ENCODE data around the gene LTBP1. TPM values are rescaled to one million over a fixed set of nuclear protein-coding genes. Genes with fewer than 3 reads are reported as not detected.

LTBP1 gene
- total RNA-seq, 1 experiment from 2014 or later: 119 TPM

GRCh38 chr2:32926708-32927084 is 20.1 kb upstream of the LTBP1 start:
- no peak overlapping the region for H3K4me3 Mint-ChIP-seq (ENCODE audit: unreplicated experiment)
- ChIA-PET POLR2A (no interaction called here), CTCF (interaction anchor here (0.6 to 0.7 kb wide), 2 partner anchors 105 to 108 kb away, joined by 3 read pairs; no protein-coding TSS in a partner anchor)
- H3K27me3 Mint-ChIP-seq (ENCODE audit: insufficient read depth, unreplicated experiment): peaks cover 16% of the 10 kb centered on the region
- no peak for DNase-seq (ENCODE audit: unreplicated experiment)
- H3K9me3 Mint-ChIP-seq (ENCODE audit: unreplicated experiment): peaks cover 7% of the 10 kb centered on the region
- H3K36me3 Mint-ChIP-seq (ENCODE audit: insufficient read depth, unreplicated experiment): no peaks in the 10 kb centered on the region
- no peaks in the 10 kb centered on the region for H3K4me1 Mint-ChIP-seq (ENCODE audit: insufficient read depth, unreplicated experiment)
- TF ChIP-seq, protein P1, sequence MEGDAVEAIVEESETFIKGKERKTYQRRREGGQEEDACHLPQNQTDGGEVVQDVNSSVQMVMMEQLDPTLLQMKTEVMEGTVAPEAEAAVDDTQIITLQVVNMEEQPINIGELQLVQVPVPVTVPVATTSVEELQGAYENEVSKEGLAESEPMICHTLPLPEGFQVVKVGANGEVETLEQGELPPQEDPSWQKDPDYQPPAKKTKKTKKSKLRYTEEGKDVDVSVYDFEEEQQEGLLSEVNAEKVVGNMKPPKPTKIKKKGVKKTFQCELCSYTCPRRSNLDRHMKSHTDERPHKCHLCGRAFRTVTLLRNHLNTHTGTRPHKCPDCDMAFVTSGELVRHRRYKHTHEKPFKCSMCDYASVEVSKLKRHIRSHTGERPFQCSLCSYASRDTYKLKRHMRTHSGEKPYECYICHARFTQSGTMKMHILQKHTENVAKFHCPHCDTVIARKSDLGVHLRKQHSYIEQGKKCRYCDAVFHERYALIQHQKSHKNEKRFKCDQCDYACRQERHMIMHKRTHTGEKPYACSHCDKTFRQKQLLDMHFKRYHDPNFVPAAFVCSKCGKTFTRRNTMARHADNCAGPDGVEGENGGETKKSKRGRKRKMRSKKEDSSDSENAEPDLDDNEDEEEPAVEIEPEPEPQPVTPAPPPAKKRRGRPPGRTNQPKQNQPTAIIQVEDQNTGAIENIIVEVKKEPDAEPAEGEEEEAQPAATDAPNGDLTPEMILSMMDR (IDR thresholded peaks at IDR 0.05; ENCODE audit: unreplicated experiment): no peak
- no TSS peak for BruUV-seq (replicated peaks)
- no peak overlapping the region for H3K27ac Mint-ChIP-seq (ENCODE audit: low read depth, unreplicated experiment)
- intact Hi-C loops (cut with micrococcal nuclease): no loop called here

GRCh38 chr2:32930436-32930835 is 16.3 kb upstream of the LTBP1 start:
- peaks cover 7% of the 10 kb centered on the region for H3K9me3 Mint-ChIP-seq (ENCODE audit: unreplicated experiment)

GRCh38 chr2:32931519-32931918 is 15.2 kb upstream of the LTBP1 start:
- Mint-ChIP-seq H3K4me3 (ENCODE audit: unreplicated experiment) (no peak overlapping the region), H3K27ac (ENCODE audit: low read depth, unreplicated experiment) (no peak overlapping the region), H3K9me3 (ENCODE audit: unreplicated experiment) (peaks cover 7% of the 10 kb centered on the region), H3K36me3 (ENCODE audit: insufficient read depth, unreplicated experiment) (no peaks in the 10 kb centered on the region), H3K27me3 (ENCODE audit: insufficient read depth, unreplicated experiment) (peaks cover 16% of the 10 kb centered on the region), H3K4me1 (ENCODE audit: insufficient read depth, unreplicated experiment) (no peaks in the 10 kb centered on the region)
- ChIA-PET CTCF (no interaction called here), POLR2A (interaction anchor here (0.7 kb wide), 1 partner anchor 50 kb away, joined by 3 read pairs; no protein-coding TSS in a partner anchor)
- no peak for DNase-seq (ENCODE audit: unreplicated experiment)
- no TSS peak for BruUV-seq (replicated peaks)
- intact Hi-C loops (cut with micrococcal nuclease): no loop called here
- TF ChIP-seq, protein P1 (IDR thresholded peaks at IDR 0.05; ENCODE audit: unreplicated experiment): no peak

More at GRCh38 chr2:32930436-32930835, 16.3 kb upstream of the LTBP1 start:
- no peak overlapping the region for H3K27ac Mint-ChIP-seq (ENCODE audit: low read depth, unreplicated experiment)
- CTCF ChIA-PET: interaction anchor here (0.7 kb wide), 1 partner anchor 9 kb away, joined by 4 read pairs; no protein-coding TSS in a partner anchor
- BruUV-seq (replicated peaks): no TSS peak
- H3K27me3 Mint-ChIP-seq (ENCODE audit: insufficient read depth, unreplicated experiment): peaks cover 16% of the 10 kb centered on the region
- DNase-seq (ENCODE audit: unreplicated experiment): no peak
- TF ChIP-seq, protein P1 (IDR thresholded peaks at IDR 0.05; ENCODE audit: unreplicated experiment): no peak
- POLR2A ChIA-PET: interaction anchor here (1.1 kb wide), 1 partner anchor 9 kb away, joined by 4 read pairs; no protein-coding TSS in a partner anchor
- no peaks in the 10 kb centered on the region for H3K36me3 Mint-ChIP-seq (ENCODE audit: insufficient read depth, unreplicated experiment)
- intact Hi-C loops (cut with micrococcal nuclease): no loop called here
- no peak overlapping the region for H3K4me3 Mint-ChIP-seq (ENCODE audit: unreplicated experiment)
- H3K4me1 Mint-ChIP-seq (ENCODE audit: insufficient read depth, unreplicated experiment): no peaks in the 10 kb centered on the region

DNA sequence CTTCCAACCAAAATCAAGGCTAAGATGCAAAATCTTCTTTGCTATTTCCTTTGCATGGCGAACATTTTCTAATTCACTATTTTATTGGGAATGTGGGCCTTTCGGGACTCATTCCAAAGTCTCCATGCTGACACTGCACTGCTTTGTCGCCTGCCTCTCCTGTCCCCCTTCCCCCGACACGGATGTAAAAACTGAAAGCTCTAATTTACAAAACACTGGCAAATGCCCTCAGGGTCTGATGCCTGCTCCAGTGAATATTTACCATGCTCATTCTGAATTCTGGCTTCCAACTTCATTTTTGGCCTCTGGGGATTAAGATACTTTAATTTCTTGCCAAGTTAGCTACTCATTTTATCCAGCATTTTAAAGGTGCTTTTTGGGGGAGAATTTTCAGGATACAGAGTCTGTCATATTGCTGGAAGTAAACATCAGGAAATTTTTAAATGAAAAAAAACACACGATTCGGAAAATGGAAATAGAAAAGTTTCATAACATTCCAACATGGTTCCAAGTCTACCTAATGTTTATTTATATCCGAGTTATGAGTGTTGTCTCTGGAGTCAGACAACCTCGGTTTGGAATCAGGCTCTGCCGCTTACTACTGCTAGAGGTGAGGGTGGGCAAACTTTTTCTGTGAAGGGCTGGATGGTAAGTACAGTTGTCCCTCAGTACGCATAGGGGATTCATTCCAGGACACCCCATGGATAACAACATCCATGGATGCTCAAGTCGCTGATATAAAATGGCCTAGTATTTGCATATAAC is 14.6 kb upstream of the LTBP1 start:
- no peak overlapping the region for H3K4me3 Mint-ChIP-seq (ENCODE audit: unreplicated experiment)
- no peaks in the 10 kb centered on the region for H3K36me3 Mint-ChIP-seq (ENCODE audit: insufficient read depth, unreplicated experiment)
- peaks cover 4% of the 10 kb centered on the region for H3K9me3 Mint-ChIP-seq (ENCODE audit: unreplicated experiment)
- CTCF ChIA-PET: no interaction called here
- no peak for DNase-seq (ENCODE audit: unreplicated experiment)
- intact Hi-C loops (cut with micrococcal nuclease): no loop called here
- POLR2A ChIA-PET: no interaction called here
- H3K27ac Mint-ChIP-seq (ENCODE audit: low read depth, unreplicated experiment): no peak overlapping the region
- H3K27me3 Mint-ChIP-seq (ENCODE audit: insufficient read depth, unreplicated experiment): peaks cover 11% of the 10 kb centered on the region
- H3K4me1 Mint-ChIP-seq (ENCODE audit: insufficient read depth, unreplicated experiment): no peaks in the 10 kb centered on the region
- BruUV-seq (replicated peaks): no TSS peak
- TF ChIP-seq, protein P1 (IDR thresholded peaks at IDR 0.05; ENCODE audit: unreplicated experiment): no peak

Measured in MCF 10A (cell line).